ENCODE measurements around the gene PLEKHB2. TPM values are rescaled to one million over a fixed set of nuclear protein-coding genes. Genes with fewer than 3 reads are reported as not detected.

Gene PLEKHB2
- total and polyA plus RNA-seq, 9 of the 15 experiments (the other 6 are each of a cell fraction or from before 2014, with no cell fraction given): 41.3 to 71.5 (median 50.2) TPM

DNA sequence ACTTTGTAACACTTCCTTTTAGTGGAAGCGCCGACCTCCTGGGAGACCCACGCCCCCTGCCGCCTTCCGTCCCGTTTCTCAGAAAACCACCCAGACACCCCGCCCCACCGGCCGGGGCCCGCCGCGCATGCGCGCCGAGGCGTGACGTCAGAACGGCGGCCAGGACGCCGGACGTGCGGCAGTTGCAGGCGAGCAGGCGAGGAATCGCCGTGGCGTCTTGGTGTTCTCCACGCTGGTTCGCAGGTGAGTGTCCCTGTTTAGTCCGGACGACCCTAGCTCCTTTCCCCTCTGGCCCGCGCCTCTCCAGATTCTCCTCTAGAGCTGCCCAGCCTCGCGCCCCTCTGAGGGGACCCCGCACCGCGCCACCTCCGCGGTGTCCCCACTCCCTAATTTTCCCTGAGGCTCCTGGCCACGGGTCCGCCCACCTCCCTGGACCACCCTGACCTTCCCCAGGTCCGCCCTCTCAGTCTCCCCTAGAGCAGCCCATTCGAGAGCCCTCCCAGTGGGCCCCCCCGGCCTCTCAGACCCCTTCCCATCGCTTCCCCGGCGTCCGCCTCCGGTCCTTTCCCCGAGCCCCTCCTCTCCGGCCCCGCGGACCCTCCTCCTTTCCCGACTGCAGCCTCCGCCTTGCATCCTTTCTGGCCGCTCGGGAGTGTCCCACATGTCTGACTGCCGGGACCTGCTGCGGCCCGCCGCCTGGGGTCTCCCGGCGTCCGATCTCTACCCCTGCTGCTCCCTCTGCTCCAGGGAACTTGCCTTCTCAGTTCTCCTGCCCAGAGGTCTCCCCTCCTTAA is at the start of gene PLEKHB2 (continued):
- TF ChIP-seq BCOR (IDR thresholded peaks at IDR 0.05): no peak
- TF ChIP-seq PTTG1 (tag; IDR thresholded peaks at IDR 0.05; ENCODE audit: low read depth): no peak
- no peak for TF ChIP-seq STAT5B (CRISPR knock-in tag; IDR thresholded peaks at IDR 0.05)
- no peak for TF ChIP-seq RFX1 (IDR thresholded peaks at IDR 0.05)
- TF ChIP-seq, protein P1, sequence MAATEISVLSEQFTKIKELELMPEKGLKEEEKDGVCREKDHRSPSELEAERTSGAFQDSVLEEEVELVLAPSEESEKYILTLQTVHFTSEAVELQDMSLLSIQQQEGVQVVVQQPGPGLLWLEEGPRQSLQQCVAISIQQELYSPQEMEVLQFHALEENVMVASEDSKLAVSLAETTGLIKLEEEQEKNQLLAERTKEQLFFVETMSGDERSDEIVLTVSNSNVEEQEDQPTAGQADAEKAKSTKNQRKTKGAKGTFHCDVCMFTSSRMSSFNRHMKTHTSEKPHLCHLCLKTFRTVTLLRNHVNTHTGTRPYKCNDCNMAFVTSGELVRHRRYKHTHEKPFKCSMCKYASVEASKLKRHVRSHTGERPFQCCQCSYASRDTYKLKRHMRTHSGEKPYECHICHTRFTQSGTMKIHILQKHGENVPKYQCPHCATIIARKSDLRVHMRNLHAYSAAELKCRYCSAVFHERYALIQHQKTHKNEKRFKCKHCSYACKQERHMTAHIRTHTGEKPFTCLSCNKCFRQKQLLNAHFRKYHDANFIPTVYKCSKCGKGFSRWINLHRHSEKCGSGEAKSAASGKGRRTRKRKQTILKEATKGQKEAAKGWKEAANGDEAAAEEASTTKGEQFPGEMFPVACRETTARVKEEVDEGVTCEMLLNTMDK (IDR thresholded peaks at IDR 0.05; ENCODE audit: borderline replicate concordance, insufficient read depth, low read depth, low read length, poor library complexity, severe bottlenecking): no peak
- TF ChIP-seq SIX5 (IDR thresholded peaks at IDR 0.05; ENCODE audit: borderline replicate concordance in 1 of 2, insufficient read depth in 1 of 2, low read depth in 1 of 2, low read length in 2 of 2): no peak
- TF ChIP-seq, protein P2, sequence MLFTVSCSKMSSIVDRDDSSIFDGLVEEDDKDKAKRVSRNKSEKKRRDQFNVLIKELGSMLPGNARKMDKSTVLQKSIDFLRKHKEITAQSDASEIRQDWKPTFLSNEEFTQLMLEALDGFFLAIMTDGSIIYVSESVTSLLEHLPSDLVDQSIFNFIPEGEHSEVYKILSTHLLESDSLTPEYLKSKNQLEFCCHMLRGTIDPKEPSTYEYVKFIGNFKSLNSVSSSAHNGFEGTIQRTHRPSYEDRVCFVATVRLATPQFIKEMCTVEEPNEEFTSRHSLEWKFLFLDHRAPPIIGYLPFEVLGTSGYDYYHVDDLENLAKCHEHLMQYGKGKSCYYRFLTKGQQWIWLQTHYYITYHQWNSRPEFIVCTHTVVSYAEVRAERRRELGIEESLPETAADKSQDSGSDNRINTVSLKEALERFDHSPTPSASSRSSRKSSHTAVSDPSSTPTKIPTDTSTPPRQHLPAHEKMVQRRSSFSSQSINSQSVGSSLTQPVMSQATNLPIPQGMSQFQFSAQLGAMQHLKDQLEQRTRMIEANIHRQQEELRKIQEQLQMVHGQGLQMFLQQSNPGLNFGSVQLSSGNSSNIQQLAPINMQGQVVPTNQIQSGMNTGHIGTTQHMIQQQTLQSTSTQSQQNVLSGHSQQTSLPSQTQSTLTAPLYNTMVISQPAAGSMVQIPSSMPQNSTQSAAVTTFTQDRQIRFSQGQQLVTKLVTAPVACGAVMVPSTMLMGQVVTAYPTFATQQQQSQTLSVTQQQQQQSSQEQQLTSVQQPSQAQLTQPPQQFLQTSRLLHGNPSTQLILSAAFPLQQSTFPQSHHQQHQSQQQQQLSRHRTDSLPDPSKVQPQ (CRISPR knock-in tag; IDR thresholded peaks at IDR 0.05; ENCODE audit: borderline replicate concordance): no peak
- 0 out of 4 replicates have a peak, but pooled peaks of 1 of the 2 experiments have one; percentile 33 for TF ChIP-seq UBTF (IDR thresholded peaks at IDR 0.05; ENCODE audit: borderline replicate concordance in 1 of 2, low read depth in 2 of 2, low read length in 2 of 2)
- TF ChIP-seq ZSCAN32 (CRISPR knock-in tag; IDR thresholded peaks at IDR 0.05): no peak
- no peak for TF ChIP-seq NCOA2 (IDR thresholded peaks at IDR 0.05; ENCODE audit: partially characterized antibody in 2 of 2)
- TF ChIP-seq, protein P3, sequence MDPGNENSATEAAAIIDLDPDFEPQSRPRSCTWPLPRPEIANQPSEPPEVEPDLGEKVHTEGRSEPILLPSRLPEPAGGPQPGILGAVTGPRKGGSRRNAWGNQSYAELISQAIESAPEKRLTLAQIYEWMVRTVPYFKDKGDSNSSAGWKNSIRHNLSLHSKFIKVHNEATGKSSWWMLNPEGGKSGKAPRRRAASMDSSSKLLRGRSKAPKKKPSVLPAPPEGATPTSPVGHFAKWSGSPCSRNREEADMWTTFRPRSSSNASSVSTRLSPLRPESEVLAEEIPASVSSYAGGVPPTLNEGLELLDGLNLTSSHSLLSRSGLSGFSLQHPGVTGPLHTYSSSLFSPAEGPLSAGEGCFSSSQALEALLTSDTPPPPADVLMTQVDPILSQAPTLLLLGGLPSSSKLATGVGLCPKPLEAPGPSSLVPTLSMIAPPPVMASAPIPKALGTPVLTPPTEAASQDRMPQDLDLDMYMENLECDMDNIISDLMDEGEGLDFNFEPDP (CRISPR knock-in tag; IDR thresholded peaks at IDR 0.05): no peak
- no peak for TF ChIP-seq ZNF217 (CRISPR knock-in tag; IDR thresholded peaks at IDR 0.05)
- no peak for TF ChIP-seq MCM5 (IDR thresholded peaks at IDR 0.05; ENCODE audit: low read depth)
- TF ChIP-seq ZNF780A (CRISPR knock-in tag; IDR thresholded peaks at IDR 0.05): no peak
- no peak for TF ChIP-seq ZNF561 (CRISPR knock-in tag; conservative IDR thresholded peaks at IDR 0.05)
- no peak for TF ChIP-seq ZNF586 (CRISPR knock-in tag; conservative IDR thresholded peaks at IDR 0.05)
- TF ChIP-seq ELK3 (CRISPR knock-in tag; IDR thresholded peaks at IDR 0.05): no peak
- no peak for TF ChIP-seq CTBP1 (IDR thresholded peaks at IDR 0.05; ENCODE audit: borderline replicate concordance)
